DOHH2 (cell line): ENCODE measurements around the gene CYB561.

ENCODE experiments used
- H3F3A ChIP-seq: fragments of 200-600 bp; sonication (generic), shearing (Covaris generic); 2 replicates; pipeline ENCODE4 v1.6.0; 2016; ENCODE audit warnings: antibody characterized with exemption, mild to moderate bottlenecking; ENCODE audit not compliant: control insufficient read depth, insufficient read depth
- H3K27ac ChIP-seq: fragments of 200-600 bp; sonication (generic); 2 replicates; pipeline ENCODE4 v1.5.1; 2014; ENCODE audit warnings: low read depth, mild to moderate bottlenecking, low read length, moderate library complexity
- H3K27me3 ChIP-seq: fragments of 200-600 bp; sonication (generic); 2 replicates; pipeline ENCODE4 v1.6.1; 2014; ENCODE audit warnings: mild to moderate bottlenecking, low read length, mixed read lengths; ENCODE audit not compliant: control insufficient read depth
- H3K36me3 ChIP-seq: fragments of 200-600 bp; sonication (generic); 2 replicates; pipeline ENCODE4 v1.6.1; 2014; ENCODE audit warnings: mild to moderate bottlenecking, low read length, moderate library complexity, mixed read lengths; ENCODE audit not compliant: control insufficient read depth
- H3K4me1 ChIP-seq: fragments of 200-600 bp; sonication (generic); 2 replicates; pipeline ENCODE4 v1.6.1; 2014; ENCODE audit warnings: mild to moderate bottlenecking, low read length, mixed read lengths; ENCODE audit not compliant: control insufficient read depth
- H3K4me2 ChIP-seq: fragments of 200-600 bp; sonication (generic); 2 replicates; pipeline ENCODE4 v1.6.0; 2014; ENCODE audit warnings: mild to moderate bottlenecking, low read length, moderate library complexity
- H3K4me3 ChIP-seq: fragments of 200-600 bp; sonication (generic); 2 replicates; pipeline ENCODE4 v1.5.1; 2014; ENCODE audit warnings: mild to moderate bottlenecking, low read length, mixed read lengths
- H3K79me2 ChIP-seq: fragments of 200-600 bp; sonication (generic); 2 replicates; pipeline ENCODE4 v1.6.1; 2014; ENCODE audit warnings: mild to moderate bottlenecking, low read length, mixed read lengths; ENCODE audit not compliant: control insufficient read depth
- H3K9me2 ChIP-seq: fragments of 200-600 bp; sonication (generic); replicated peaks from 2 replicates; pipeline ENCODE4 v1.6.1; 2014; ENCODE audit warnings: mild to moderate bottlenecking, low read length, mixed read lengths; ENCODE audit not compliant: control insufficient read depth
- H3K9me3 ChIP-seq: fragments of 200-600 bp; sonication (generic); 2 replicates; pipeline ENCODE4 v1.6.1; 2014; ENCODE audit warnings: antibody characterized with exemption, low read length, mixed read lengths; ENCODE audit not compliant: control insufficient read depth, insufficient read depth
- H4K20me1 ChIP-seq: fragments of 200-600 bp; sonication (generic); 2 replicates; pipeline ENCODE4 v1.6.0; 2014; ENCODE audit warnings: low read depth, mild to moderate bottlenecking, antibody characterized with exemption, low read length, moderate library complexity; ENCODE audit not compliant: control insufficient read depth, insufficient read depth
- EZH2phosphoT487 ChIP-seq: fragments of 200-600 bp; sonication (generic); IDR thresholded peaks from 2 replicates; pipeline ENCODE4 v1.6.1; 2017; ENCODE audit warnings: borderline replicate concordance, mild to moderate bottlenecking, antibody characterized with exemption, low read length, moderate library complexity, mixed read lengths
- TF ChIP-seq, protein P1 (sequence below): fragments of 200-600 bp; sonication (generic); IDR thresholded peaks from one replicate; pipeline ENCODE4 v1.5.1; 2014; ENCODE audit warnings: antibody characterized with exemption, mild to moderate bottlenecking, low read depth, low read length; ENCODE audit not compliant: poor library complexity, severe bottlenecking

The CYB561 gene

DNA sequence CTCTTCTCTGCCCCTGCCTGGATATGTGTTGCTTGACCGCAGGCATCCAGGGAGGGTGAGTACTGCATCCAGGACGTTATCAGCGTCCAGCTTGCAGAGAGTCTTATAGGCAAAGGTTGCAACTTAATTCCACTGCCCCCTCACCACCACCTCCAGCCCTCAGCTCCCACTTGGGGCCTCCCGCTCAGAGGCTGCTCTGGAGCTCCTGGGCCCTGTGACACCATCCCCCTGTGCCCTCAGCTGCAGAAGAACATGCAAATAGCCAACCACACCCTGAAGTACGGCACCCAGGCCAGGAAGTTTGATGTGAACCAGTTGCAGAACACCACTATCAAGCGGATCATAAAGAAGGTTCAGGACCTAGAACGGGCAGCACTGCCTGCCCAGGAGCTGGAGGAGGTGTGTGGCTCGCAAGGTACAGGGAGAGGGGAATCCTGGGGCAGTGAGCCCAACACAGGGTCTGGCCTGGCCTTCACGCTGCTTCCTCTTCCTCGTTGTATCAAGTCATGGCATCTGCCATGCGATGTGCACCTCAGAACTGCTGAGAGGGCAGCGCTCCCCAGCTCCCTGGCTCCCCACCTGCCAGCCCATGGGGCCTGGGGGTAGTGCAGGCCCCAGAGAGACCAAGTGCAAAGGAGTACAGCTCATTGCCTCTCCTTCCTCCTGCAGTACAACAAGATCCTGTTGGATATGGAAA lies 40.4 kb upstream of the CYB561 start:
- Histone ChIP-seq H3K4me3 (no peak overlapping the region), H3K27ac (no peak overlapping the region), H3K4me2 (no peak overlapping the region), H3F3A (no peaks in the 10 kb centered on the region), H3K79me2 (no peaks in the 10 kb centered on the region), H3K9me3 (no peaks in the 10 kb centered on the region), H3K36me3 (no peaks in the 10 kb centered on the region), H3K4me1 (peaks cover 6% of the 10 kb centered on the region; the same call in 1 of the 2 replicates), H3K27me3 (no peaks in the 10 kb centered on the region), H3K9me2 (no peaks in the 10 kb centered on the region), H4K20me1 (no peaks in the 10 kb centered on the region)
- TF ChIP-seq, protein P1, sequence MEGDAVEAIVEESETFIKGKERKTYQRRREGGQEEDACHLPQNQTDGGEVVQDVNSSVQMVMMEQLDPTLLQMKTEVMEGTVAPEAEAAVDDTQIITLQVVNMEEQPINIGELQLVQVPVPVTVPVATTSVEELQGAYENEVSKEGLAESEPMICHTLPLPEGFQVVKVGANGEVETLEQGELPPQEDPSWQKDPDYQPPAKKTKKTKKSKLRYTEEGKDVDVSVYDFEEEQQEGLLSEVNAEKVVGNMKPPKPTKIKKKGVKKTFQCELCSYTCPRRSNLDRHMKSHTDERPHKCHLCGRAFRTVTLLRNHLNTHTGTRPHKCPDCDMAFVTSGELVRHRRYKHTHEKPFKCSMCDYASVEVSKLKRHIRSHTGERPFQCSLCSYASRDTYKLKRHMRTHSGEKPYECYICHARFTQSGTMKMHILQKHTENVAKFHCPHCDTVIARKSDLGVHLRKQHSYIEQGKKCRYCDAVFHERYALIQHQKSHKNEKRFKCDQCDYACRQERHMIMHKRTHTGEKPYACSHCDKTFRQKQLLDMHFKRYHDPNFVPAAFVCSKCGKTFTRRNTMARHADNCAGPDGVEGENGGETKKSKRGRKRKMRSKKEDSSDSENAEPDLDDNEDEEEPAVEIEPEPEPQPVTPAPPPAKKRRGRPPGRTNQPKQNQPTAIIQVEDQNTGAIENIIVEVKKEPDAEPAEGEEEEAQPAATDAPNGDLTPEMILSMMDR, result no peak
- TF ChIP-seq EZH2phosphoT487, result no peak

DNA sequence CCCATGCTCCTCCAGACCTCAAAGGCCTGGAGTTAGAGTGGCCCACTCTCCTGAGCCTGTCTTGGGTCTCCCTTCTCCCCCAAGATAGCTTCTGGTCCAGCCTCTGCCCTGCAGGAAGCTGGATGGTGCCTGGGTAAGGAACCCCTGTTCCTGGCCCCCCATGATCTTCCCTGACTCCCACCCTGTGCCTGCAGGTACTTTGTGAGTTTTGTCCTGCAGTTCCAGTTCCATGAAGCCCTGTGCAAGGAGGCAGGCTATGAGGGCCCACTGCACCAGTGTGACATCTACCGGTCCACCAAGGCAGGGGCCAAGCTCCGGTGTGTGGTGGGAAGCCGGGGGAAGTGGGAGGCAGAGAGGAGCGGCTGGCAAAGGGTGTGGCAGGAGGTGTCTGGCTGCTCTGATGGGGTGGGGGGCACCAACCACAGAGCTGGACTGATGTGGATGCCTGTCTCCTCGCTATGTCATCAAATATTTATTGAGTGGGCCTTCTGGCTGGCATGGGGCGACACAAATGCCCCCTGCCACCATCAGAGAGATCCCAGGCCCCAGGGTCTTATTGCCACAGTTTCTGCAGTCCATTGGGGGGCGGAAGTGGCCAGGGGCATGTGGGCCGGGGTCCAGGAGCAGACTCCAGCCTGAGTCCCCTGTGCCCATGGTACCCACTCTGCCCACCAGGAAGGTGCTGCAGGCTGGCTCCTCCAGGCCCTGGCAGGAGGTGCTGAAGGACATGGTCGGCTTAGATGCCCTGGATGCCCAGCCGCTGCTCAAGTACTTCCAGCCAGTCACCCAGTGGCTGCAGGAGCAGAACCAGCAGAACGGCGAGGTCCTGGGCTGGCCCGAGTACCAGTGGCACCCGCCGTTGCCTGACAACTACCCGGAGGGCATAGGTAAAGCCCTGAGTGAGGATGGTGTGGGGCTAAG lies 37.8 kb upstream of the CYB561 start:
- H3K9me3 ChIP-seq, result no peaks in the 10 kb centered on the region
- H3K36me3 ChIP-seq, result no peaks in the 10 kb centered on the region
- no peak overlapping the region for H3K27ac ChIP-seq
- TF ChIP-seq, protein P1, result no peak
- TF ChIP-seq EZH2phosphoT487, result no peak
- peaks cover 13% of the 10 kb centered on the region for H3K4me1 ChIP-seq
- no peak overlapping the region for H3K4me2 ChIP-seq
- H3F3A ChIP-seq, result no peaks in the 10 kb centered on the region
- no peak overlapping the region for H3K4me3 ChIP-seq
- H3K9me2 ChIP-seq, result no peaks in the 10 kb centered on the region
- H4K20me1 ChIP-seq, result no peaks in the 10 kb centered on the region
- H3K27me3 ChIP-seq, result no peaks in the 10 kb centered on the region
- no peaks in the 10 kb centered on the region for H3K79me2 ChIP-seq

DNA sequence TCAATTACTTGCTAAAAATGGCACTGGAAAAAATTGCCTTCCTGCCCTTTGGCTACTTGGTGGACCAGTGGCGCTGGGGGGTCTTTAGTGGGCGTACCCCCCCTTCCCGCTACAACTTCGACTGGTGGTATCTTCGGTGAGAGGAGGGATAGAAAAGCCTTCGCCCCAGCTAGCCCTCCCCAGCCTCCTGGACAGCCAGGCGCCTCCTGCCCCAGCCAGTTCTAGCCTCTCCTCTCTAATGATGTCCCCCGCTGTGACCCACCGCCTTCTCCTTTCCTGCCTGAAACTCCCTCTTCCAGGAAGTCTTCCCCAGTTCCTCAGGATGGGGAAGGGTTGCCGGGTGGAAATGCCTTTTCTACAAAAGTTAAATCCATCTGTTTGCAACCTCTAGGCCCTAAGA lies 36.9 kb upstream of the CYB561 start:
- Histone ChIP-seq H3K27ac (no peak overlapping the region), H3K79me2 (no peaks in the 10 kb centered on the region), H4K20me1 (0 out of 2 replicates have a peak, but pooled peaks cover 4% of the 10 kb centered on the region), H3K9me3 (no peaks in the 10 kb centered on the region), H3K36me3 (no peaks in the 10 kb centered on the region), H3K9me2 (no peaks in the 10 kb centered on the region), H3F3A (no peaks in the 10 kb centered on the region), H3K4me2 (no peak overlapping the region), H3K4me3 (no peak overlapping the region), H3K4me1 (peaks cover 18% of the 10 kb centered on the region), H3K27me3 (peaks cover 8% of the 10 kb centered on the region)
- TF ChIP-seq, protein P1, result no peak
- TF ChIP-seq EZH2phosphoT487, result no peak
